ENCODE measurements around the gene PEX14.

DNA sequence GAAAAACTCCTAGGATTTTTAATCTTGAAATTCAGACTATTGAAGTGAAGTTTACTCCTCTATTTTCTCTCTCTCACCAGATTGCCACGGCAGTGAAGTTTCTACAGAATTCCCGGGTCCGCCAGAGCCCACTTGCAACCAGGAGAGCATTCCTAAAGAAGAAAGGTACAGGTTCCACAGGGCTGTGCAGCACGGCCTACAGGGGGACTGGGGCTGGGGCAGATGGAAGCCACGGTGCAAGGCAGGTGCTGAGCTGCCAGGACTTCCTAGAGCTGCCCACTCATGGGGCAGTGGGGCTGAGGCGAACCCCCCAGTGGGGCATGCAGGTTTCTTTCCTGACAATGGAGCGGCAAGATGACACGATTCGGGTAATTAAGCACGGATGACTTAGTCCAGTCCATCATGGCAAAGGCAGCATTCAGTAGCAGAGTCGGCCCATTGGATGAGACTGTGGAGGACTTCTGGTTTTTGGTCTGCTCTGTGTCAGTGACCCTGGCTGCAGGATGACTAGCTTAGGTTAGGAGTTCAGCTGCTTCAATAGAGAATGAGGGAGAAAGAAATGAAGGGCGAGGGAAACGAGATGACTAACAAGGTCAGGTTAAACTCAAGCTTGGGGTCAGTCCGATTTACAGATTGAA, 61.5 kb downstream of the PEX14 start:
- TF ChIP-seq, protein P1, sequence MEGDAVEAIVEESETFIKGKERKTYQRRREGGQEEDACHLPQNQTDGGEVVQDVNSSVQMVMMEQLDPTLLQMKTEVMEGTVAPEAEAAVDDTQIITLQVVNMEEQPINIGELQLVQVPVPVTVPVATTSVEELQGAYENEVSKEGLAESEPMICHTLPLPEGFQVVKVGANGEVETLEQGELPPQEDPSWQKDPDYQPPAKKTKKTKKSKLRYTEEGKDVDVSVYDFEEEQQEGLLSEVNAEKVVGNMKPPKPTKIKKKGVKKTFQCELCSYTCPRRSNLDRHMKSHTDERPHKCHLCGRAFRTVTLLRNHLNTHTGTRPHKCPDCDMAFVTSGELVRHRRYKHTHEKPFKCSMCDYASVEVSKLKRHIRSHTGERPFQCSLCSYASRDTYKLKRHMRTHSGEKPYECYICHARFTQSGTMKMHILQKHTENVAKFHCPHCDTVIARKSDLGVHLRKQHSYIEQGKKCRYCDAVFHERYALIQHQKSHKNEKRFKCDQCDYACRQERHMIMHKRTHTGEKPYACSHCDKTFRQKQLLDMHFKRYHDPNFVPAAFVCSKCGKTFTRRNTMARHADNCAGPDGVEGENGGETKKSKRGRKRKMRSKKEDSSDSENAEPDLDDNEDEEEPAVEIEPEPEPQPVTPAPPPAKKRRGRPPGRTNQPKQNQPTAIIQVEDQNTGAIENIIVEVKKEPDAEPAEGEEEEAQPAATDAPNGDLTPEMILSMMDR (IDR thresholded peaks at IDR 0.05; ENCODE audit: insufficient read depth, low read length, poor library complexity, severe bottlenecking), result no peak
- no peak for TF ChIP-seq EZH2phosphoT487 (conservative IDR thresholded peaks at IDR 0.05; ENCODE audit: low read length)
